Activated naive CD8-positive, alpha-beta T cell treated with anti-CD3 and anti-CD28 coated beads, Interleukin-2, amount 50 U/mL, for 24 hours (primary cell): ENCODE results near the gene USP34.

Experiments
- ATAC-seq: fragments of 150-1000 bp; cut with Tn5 transposase; one replicate; pipeline ENCODE4 v1.10.0; 2021
- DNase-seq: peaks from one replicate; pipeline ENCODE4 v3.0.0; 2021
- H3K27ac Mint-ChIP-seq: one replicate; pipeline ENCODE4 v1.8.0; 2021; ENCODE audit warnings: mild to moderate bottlenecking, mixed read lengths
- H3K27me3 Mint-ChIP-seq: one replicate; pipeline ENCODE4 v1.8.0; 2021; ENCODE audit warnings: mixed read lengths
- H3K36me3 Mint-ChIP-seq: one replicate; pipeline ENCODE4 v1.8.0; 2021; ENCODE audit warnings: low read depth, mixed read lengths
- H3K4me1 Mint-ChIP-seq: one replicate; pipeline ENCODE4 v1.8.0; 2021; ENCODE audit warnings: mixed read lengths
- H3K4me3 Mint-ChIP-seq: one replicate; pipeline ENCODE4 v1.8.0; 2021; ENCODE audit warnings: mild to moderate bottlenecking, moderate library complexity, mixed read lengths
- H3K9me3 Mint-ChIP-seq: one replicate; pipeline ENCODE4 v1.8.0; 2021; ENCODE audit warnings: mixed read lengths

The USP34 gene

GRCh38 chr2:61295981-61296380 lies 174.9 kb downstream of the USP34 start:
- Mint-ChIP-seq H3K9me3 (no peaks in the 10 kb centered on the region), H3K27me3 (no peaks in the 10 kb centered on the region), H3K4me3 (no peak overlapping the region), H3K4me1 (peaks cover 6% of the 10 kb centered on the region), H3K36me3 (peaks cover 50% of the 10 kb centered on the region), H3K27ac (no peak overlapping the region)
- ATAC-seq (no peak), DNase-seq (no peak)

GRCh38 chr2:61291851-61292575 lies 178.9 kb downstream of the USP34 start:
- ATAC-seq = no peak
- no peak overlapping the region for H3K4me3 Mint-ChIP-seq
- no peak overlapping the region for H3K27ac Mint-ChIP-seq
- H3K27me3 Mint-ChIP-seq = no peaks in the 10 kb centered on the region
- H3K4me1 Mint-ChIP-seq = peaks cover 10% of the 10 kb centered on the region
- H3K36me3 Mint-ChIP-seq = peaks cover 47% of the 10 kb centered on the region
- no peak for DNase-seq
- H3K9me3 Mint-ChIP-seq = no peaks in the 10 kb centered on the region

GRCh38 chr2:61288070-61288841 lies 182.6 kb downstream of the USP34 start:
- no peaks in the 10 kb centered on the region for H3K27me3 Mint-ChIP-seq
- ATAC-seq (no peak), DNase-seq (no peak)
- peaks cover 26% of the 10 kb centered on the region for H3K36me3 Mint-ChIP-seq
- no peak overlapping the region for H3K4me3 Mint-ChIP-seq
- H3K9me3 Mint-ChIP-seq = no peaks in the 10 kb centered on the region
- no peak overlapping the region for H3K27ac Mint-ChIP-seq
- H3K4me1 Mint-ChIP-seq = peaks cover 10% of the 10 kb centered on the region

- Mint-ChIP-seq H3K4me1 (peaks cover 10% of the 10 kb centered on the region), H3K9me3 (no peaks in the 10 kb centered on the region), H3K27ac (no peak overlapping the region), H3K36me3 (peaks cover 26% of the 10 kb centered on the region), H3K27me3 (no peaks in the 10 kb centered on the region), H3K4me3 (no peak overlapping the region)
- ATAC-seq (no peak), DNase-seq (no peak)
Measured at GRCh38 chr2:61287254-61287653, 183.6 kb downstream of the USP34 start.

- ATAC-seq = no peak
- Mint-ChIP-seq H3K9me3 (no peaks in the 10 kb centered on the region), H3K4me3 (no peak overlapping the region), H3K27me3 (no peaks in the 10 kb centered on the region), H3K27ac (no peak overlapping the region), H3K36me3 (peaks cover 23% of the 10 kb centered on the region), H3K4me1 (no peaks in the 10 kb centered on the region)
- DNase-seq = no peak
Measured at GRCh38 chr2:61283443-61284160, 187.3 kb downstream of the USP34 start.

GRCh38 chr2:61282104-61282590 lies 188.7 kb downstream of the USP34 start:
- ATAC-seq = no peak
- H3K9me3 Mint-ChIP-seq = no peaks in the 10 kb centered on the region
- no peaks in the 10 kb centered on the region for H3K27me3 Mint-ChIP-seq
- no peak overlapping the region for H3K27ac Mint-ChIP-seq
- H3K4me1 Mint-ChIP-seq = no peaks in the 10 kb centered on the region
- no peak overlapping the region for H3K4me3 Mint-ChIP-seq
- no peak for DNase-seq
- peaks cover 31% of the 10 kb centered on the region for H3K36me3 Mint-ChIP-seq

- DNase-seq (no peak), ATAC-seq (no peak)
- H3K27ac Mint-ChIP-seq = no peak overlapping the region
- H3K27me3 Mint-ChIP-seq = no peaks in the 10 kb centered on the region
- H3K4me3 Mint-ChIP-seq = no peak overlapping the region
- H3K36me3 Mint-ChIP-seq = peaks cover 35% of the 10 kb centered on the region
- no peaks in the 10 kb centered on the region for H3K4me1 Mint-ChIP-seq
- no peaks in the 10 kb centered on the region for H3K9me3 Mint-ChIP-seq
Measured at GRCh38 chr2:61281321-61281720, 189.6 kb downstream of the USP34 start.

- Mint-ChIP-seq H3K4me1 (peaks cover 4% of the 10 kb centered on the region), H3K4me3 (no peak overlapping the region), H3K27ac (no peak overlapping the region), H3K27me3 (no peaks in the 10 kb centered on the region), H3K36me3 (peaks cover 36% of the 10 kb centered on the region), H3K9me3 (no peaks in the 10 kb centered on the region)
- no peak for ATAC-seq
- DNase-seq = no peak
Measured at GRCh38 chr2:61277756-61278155, 193.1 kb downstream of the USP34 start.

- no peak overlapping the region for H3K4me3 Mint-ChIP-seq
- ATAC-seq (no peak), DNase-seq (no peak)
- peaks cover 9% of the 10 kb centered on the region for H3K4me1 Mint-ChIP-seq
- no peak overlapping the region for H3K27ac Mint-ChIP-seq
- no peaks in the 10 kb centered on the region for H3K27me3 Mint-ChIP-seq
- no peaks in the 10 kb centered on the region for H3K9me3 Mint-ChIP-seq
- peaks cover 33% of the 10 kb centered on the region for H3K36me3 Mint-ChIP-seq
Measured at GRCh38 chr2:61275575-61276184, 195.2 kb downstream of the USP34 start.

- Mint-ChIP-seq H3K36me3 (peaks cover 30% of the 10 kb centered on the region), H3K27me3 (no peaks in the 10 kb centered on the region), H3K27ac (peak overlapping the region; percentile 48), H3K9me3 (no peaks in the 10 kb centered on the region), H3K4me1 (peaks cover 9% of the 10 kb centered on the region), H3K4me3 (no peak overlapping the region)
- ATAC-seq (peak; percentile 28), DNase-seq (no peak)
Measured at GRCh38 chr2:61272421-61273070, 198.3 kb downstream of the USP34 start.

- DNase-seq (no peak), ATAC-seq (peak; percentile 36)
- Mint-ChIP-seq H3K4me1 (peaks cover 11% of the 10 kb centered on the region), H3K4me3 (no peak overlapping the region), H3K36me3 (peaks cover 26% of the 10 kb centered on the region), H3K27ac (no peak overlapping the region), H3K9me3 (no peaks in the 10 kb centered on the region), H3K27me3 (no peaks in the 10 kb centered on the region)
Measured at GRCh38 chr2:61268249-61268648, 202.6 kb downstream of the USP34 start.

GRCh38 chr2:61266632-61267505 lies 204.0 kb downstream of the USP34 start:
- Mint-ChIP-seq H3K4me3 (no peak overlapping the region), H3K4me1 (peaks cover 2% of the 10 kb centered on the region), H3K27me3 (no peaks in the 10 kb centered on the region), H3K9me3 (no peaks in the 10 kb centered on the region), H3K36me3 (peaks cover 30% of the 10 kb centered on the region), H3K27ac (no peak overlapping the region)
- DNase-seq (no peak), ATAC-seq (no peak)

- peaks cover 30% of the 10 kb centered on the region for H3K36me3 Mint-ChIP-seq
- no peaks in the 10 kb centered on the region for H3K27me3 Mint-ChIP-seq
- H3K9me3 Mint-ChIP-seq = no peaks in the 10 kb centered on the region
- ATAC-seq (no peak), DNase-seq (no peak)
- no peak overlapping the region for H3K27ac Mint-ChIP-seq
- H3K4me1 Mint-ChIP-seq = peaks cover 2% of the 10 kb centered on the region
- no peak overlapping the region for H3K4me3 Mint-ChIP-seq
Measured at GRCh38 chr2:61263830-61264229, 207.1 kb downstream of the USP34 start.
